ENCODE data around the gene IQGAP2. TPM values are rescaled to one million over a fixed set of nuclear protein-coding genes. Genes with fewer than 3 reads are reported as not detected.

The IQGAP2 gene
- total RNA-seq, 1 experiment from 2014 or later = 1.5 TPM

DNA sequence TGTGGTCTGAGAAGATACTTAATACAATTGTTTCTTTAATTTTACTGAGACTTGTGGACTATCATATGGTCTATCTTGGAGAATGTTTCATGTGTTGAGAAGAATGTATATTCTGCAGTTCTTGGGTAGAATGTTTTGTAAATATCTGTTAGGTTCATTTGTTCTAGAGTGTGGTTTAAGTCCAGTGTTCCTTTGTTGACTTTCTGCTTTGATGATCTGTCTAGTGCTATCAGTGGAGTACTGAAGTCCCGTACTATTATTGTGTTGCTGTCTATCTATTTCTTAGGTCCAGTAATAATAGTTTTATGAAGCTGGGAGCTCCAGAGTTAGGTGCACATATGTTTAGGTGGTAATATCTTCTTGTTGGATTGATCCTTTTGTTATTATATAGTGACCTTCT is 36.1 kb downstream of the IQGAP2 start:
- no peak for TF ChIP-seq CTCF (IDR thresholded peaks at IDR 0.05; ENCODE audit: unreplicated experiment)
- ChIA-PET POLR2A (no interaction called here), CTCF (no interaction called here)
- Mint-ChIP-seq H3K27ac (ENCODE audit: low read depth, unreplicated experiment) (no peak overlapping the region), H3K27me3 (ENCODE audit: insufficient read depth, unreplicated experiment) (no peaks in the 10 kb centered on the region), H3K36me3 (ENCODE audit: insufficient read depth, unreplicated experiment) (no peaks in the 10 kb centered on the region), H3K4me1 (ENCODE audit: insufficient read depth, unreplicated experiment) (no peaks in the 10 kb centered on the region), H3K9me3 (ENCODE audit: unreplicated experiment) (no peaks in the 10 kb centered on the region), H3K4me3 (ENCODE audit: unreplicated experiment) (no peak overlapping the region)
- intact Hi-C loops (cut with micrococcal nuclease) = no loop called here
- no TSS peak for BruUV-seq (replicated peaks)
- DNase-seq (ENCODE audit: unreplicated experiment) = no peak

DNA sequence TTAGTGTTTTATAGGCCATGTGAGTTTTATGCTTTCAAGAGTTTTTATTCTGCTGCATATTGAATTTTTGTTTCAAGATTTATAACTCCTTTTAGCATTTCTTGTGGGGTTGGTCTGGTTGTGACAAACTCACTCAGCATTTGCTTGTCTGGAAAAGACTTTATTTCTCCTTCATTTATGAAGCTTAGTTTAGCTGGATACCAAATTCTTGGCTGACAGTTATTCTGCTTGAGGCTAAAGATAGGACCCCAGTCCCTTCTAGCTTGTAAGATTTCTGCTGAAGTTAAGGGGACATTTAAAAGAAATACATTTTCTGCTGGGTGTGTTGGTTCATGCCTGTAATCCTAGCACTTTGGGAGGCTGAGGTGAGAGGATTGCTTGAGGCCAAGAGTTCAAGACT is 36.8 kb downstream of the IQGAP2 start:
- CTCF ChIA-PET = interaction anchor here (0.6 kb wide), 1 partner anchor 54 kb away, joined by 3 read pairs; no protein-coding TSS in a partner anchor
- TF ChIP-seq CTCF (IDR thresholded peaks at IDR 0.05; ENCODE audit: unreplicated experiment) = no peak
- no TSS peak for BruUV-seq (replicated peaks)
- POLR2A ChIA-PET = no interaction called here
- no peaks in the 10 kb centered on the region for H3K4me1 Mint-ChIP-seq (ENCODE audit: insufficient read depth, unreplicated experiment)
- DNase-seq (ENCODE audit: unreplicated experiment) = no peak
- H3K4me3 Mint-ChIP-seq (ENCODE audit: unreplicated experiment) = no peak overlapping the region
- H3K27me3 Mint-ChIP-seq (ENCODE audit: insufficient read depth, unreplicated experiment) = no peaks in the 10 kb centered on the region
- H3K9me3 Mint-ChIP-seq (ENCODE audit: unreplicated experiment) = no peaks in the 10 kb centered on the region
- no peak overlapping the region for H3K27ac Mint-ChIP-seq (ENCODE audit: low read depth, unreplicated experiment)
- intact Hi-C loops (cut with micrococcal nuclease) = no loop called here
- H3K36me3 Mint-ChIP-seq (ENCODE audit: insufficient read depth, unreplicated experiment) = no peaks in the 10 kb centered on the region

- H3K36me3 Mint-ChIP-seq (ENCODE audit: insufficient read depth, unreplicated experiment) = no peaks in the 10 kb centered on the region
- H3K27ac Mint-ChIP-seq (ENCODE audit: low read depth, unreplicated experiment) = no peak overlapping the region
- TF ChIP-seq CTCF (IDR thresholded peaks at IDR 0.05; ENCODE audit: unreplicated experiment) = no peak
- ChIA-PET POLR2A (no interaction called here), CTCF (no interaction called here)
- BruUV-seq (replicated peaks) = no TSS peak
- H3K27me3 Mint-ChIP-seq (ENCODE audit: insufficient read depth, unreplicated experiment) = peaks cover 11% of the 10 kb centered on the region
- no peaks in the 10 kb centered on the region for H3K4me1 Mint-ChIP-seq (ENCODE audit: insufficient read depth, unreplicated experiment)
- H3K9me3 Mint-ChIP-seq (ENCODE audit: unreplicated experiment) = no peaks in the 10 kb centered on the region
- DNase-seq (ENCODE audit: unreplicated experiment) = no peak
- H3K4me3 Mint-ChIP-seq (ENCODE audit: unreplicated experiment) = no peak overlapping the region
- intact Hi-C loops (cut with micrococcal nuclease) = no loop called here
Measured at GRCh38 chr5:76441101-76441500, 38.0 kb downstream of the IQGAP2 start.

GRCh38 chr5:76441890-76442673 is 39.0 kb downstream of the IQGAP2 start:
- no peak for DNase-seq (ENCODE audit: unreplicated experiment)

More at GRCh38 chr5:76441890-76442673, 39.0 kb downstream of the IQGAP2 start:
- CTCF ChIA-PET = interaction anchor here (0.6 kb wide), 1 partner anchor 91 kb away, joined by 3 read pairs; no protein-coding TSS in a partner anchor
- no TSS peak for BruUV-seq (replicated peaks)
- H3K4me3 Mint-ChIP-seq (ENCODE audit: unreplicated experiment) = no peak overlapping the region
- intact Hi-C loops (cut with micrococcal nuclease) = no loop called here
- peaks cover 13% of the 10 kb centered on the region for H3K27me3 Mint-ChIP-seq (ENCODE audit: insufficient read depth, unreplicated experiment)
- no peak for TF ChIP-seq CTCF (IDR thresholded peaks at IDR 0.05; ENCODE audit: unreplicated experiment)
- no peaks in the 10 kb centered on the region for H3K9me3 Mint-ChIP-seq (ENCODE audit: unreplicated experiment)
- no peak overlapping the region for H3K27ac Mint-ChIP-seq (ENCODE audit: low read depth, unreplicated experiment)
- POLR2A ChIA-PET = interaction anchor here (0.6 to 1.1 kb wide), 2 partner anchors 8 to 29 kb away, joined by 3 read pairs; no protein-coding TSS in a partner anchor
- H3K36me3 Mint-ChIP-seq (ENCODE audit: insufficient read depth, unreplicated experiment) = no peaks in the 10 kb centered on the region
- no peaks in the 10 kb centered on the region for H3K4me1 Mint-ChIP-seq (ENCODE audit: insufficient read depth, unreplicated experiment)
